Neural progenitor cell (in vitro differentiated cells): Measurements from ENCODE around the gene BCORL1. TPM values are rescaled to one million over a fixed set of nuclear protein-coding genes. Genes with fewer than 3 reads are reported as not detected.

Source experiments
- DNase-seq: peaks from one replicate; pipeline ENCODE4 v3.0.0-alpha.2; 2016; ENCODE audit warnings: low spot score
- H2AFZ ChIP-seq: fragments of 200-600 bp; sonication (generic); replicated peaks from 2 replicates; pipeline ENCODE4 v1.6.1; 2016; ENCODE audit warnings: antibody characterized with exemption
- H3F3A ChIP-seq: fragments of 200-600 bp; sonication (generic); 2 replicates; pipeline ENCODE4 v1.6.1; 2016; ENCODE audit warnings: antibody characterized with exemption, low read depth
- H3K27ac ChIP-seq: fragments of 200-600 bp; sonication (generic); 2 replicates; pipeline ENCODE4 v1.5.1; 2016; ENCODE audit warnings: mild to moderate bottlenecking
- H3K27me3 ChIP-seq: fragments of 200-600 bp; sonication (generic); 2 replicates; pipeline ENCODE4 v1.6.1; 2016; ENCODE audit warnings: mild to moderate bottlenecking, moderate library complexity
- H3K36me3 ChIP-seq: fragments of 200-600 bp; sonication (generic); 2 replicates; pipeline ENCODE4 v1.5.1; 2016
- H3K4me1 ChIP-seq: fragments of 200-600 bp; sonication (generic); 2 replicates; pipeline ENCODE4 v1.6.1; 2016; ENCODE audit warnings: mixed run types
- H3K4me2 ChIP-seq: fragments of 200-600 bp; sonication (generic); 2 replicates; pipeline ENCODE4 v1.6.1; 2016
- H3K4me3 ChIP-seq: fragments of 200-600 bp; sonication (generic); 2 replicates; pipeline ENCODE4 v1.5.1; 2016
- H3K79me2 ChIP-seq: fragments of 200-600 bp; sonication (generic); 2 replicates; pipeline ENCODE4 v1.6.1; 2016; ENCODE audit warnings: low read depth
- H3K9ac ChIP-seq: fragments of 200-600 bp; sonication (generic); 2 replicates; pipeline ENCODE4 v1.6.1; 2016
- H3K9me3 ChIP-seq: fragments of 200-600 bp; sonication (generic); 2 replicates; pipeline ENCODE4 v1.5.1; 2016; ENCODE audit warnings: low read depth
- H4K20me1 ChIP-seq: fragments of 200-600 bp; sonication (generic); 2 replicates; pipeline ENCODE4 v1.6.1; 2016; ENCODE audit warnings: low read depth
- H3K27ac Mint-ChIP-seq: 3 replicates; pipeline ENCODE4 v1.8.0; 2021; ENCODE audit warnings: mixed read lengths
- H3K27me3 Mint-ChIP-seq: 2 replicates; pipeline ENCODE4 v1.8.0; 2022; ENCODE audit warnings: low read depth, mild to moderate bottlenecking, inconsistent platforms, moderate library complexity, mixed read lengths; ENCODE audit not compliant: insufficient read depth
- H3K36me3 Mint-ChIP-seq: 3 replicates; pipeline ENCODE4 v1.8.0; 2021; ENCODE audit warnings: mixed read lengths
- H3K4me1 Mint-ChIP-seq: 3 replicates; pipeline ENCODE4 v1.8.0; 2021; ENCODE audit warnings: mixed read lengths
- H3K4me3 Mint-ChIP-seq: 3 replicates; pipeline ENCODE4 v1.8.0; 2021; ENCODE audit warnings: mild to moderate bottlenecking, moderate library complexity, mixed read lengths
- H3K9me3 Mint-ChIP-seq: 3 replicates; pipeline ENCODE4 v1.8.0; 2020; ENCODE audit warnings: mixed read lengths
- CTCF ChIP-seq: fragments of 200-600 bp; sonication (generic); IDR thresholded peaks from 2 replicates; pipeline ENCODE4 v1.5.1; 2017; ENCODE audit warnings: antibody characterized with exemption, mild to moderate bottlenecking
- EZH2 ChIP-seq: fragments of 200-600 bp; sonication (generic); IDR thresholded peaks from 2 replicates; pipeline ENCODE4 v1.6.1; 2017; ENCODE audit warnings: antibody characterized with exemption, mild to moderate bottlenecking, moderate library complexity
- EZH2phosphoT487 ChIP-seq: fragments of 200-600 bp; sonication (generic); IDR thresholded peaks from 2 replicates; pipeline ENCODE4 v1.6.1; 2017; ENCODE audit warnings: antibody characterized with exemption
- total RNA-seq: library from RNA; depleted of rRNA; stranded (reverse); fragments of >200 nt; gene quantifications from 2 replicates; pipeline ENCODE4 v1.2.3, GENCODE V29; 2015; ENCODE audit warnings: low replicate concordance

Gene BCORL1
- total RNA-seq, 1 donor from 2014 or later: 5.1 TPM

- Histone ChIP-seq H3K27me3 (peaks cover 3% of the 10 kb centered on the region), H3K27ac (no peak overlapping the region), H3K36me3 (no peaks in the 10 kb centered on the region), H3K79me2 (no peaks in the 10 kb centered on the region), H3F3A (peaks cover 13% of the 10 kb centered on the region), H2AFZ (no peak overlapping the region), H3K9ac (no peak overlapping the region), H3K4me2 (no peak overlapping the region), H4K20me1 (peaks cover 15% of the 10 kb centered on the region), H3K4me3 (no peak overlapping the region), H3K4me1 (no peaks in the 10 kb centered on the region), H3K9me3 (no peaks in the 10 kb centered on the region)
- no peak for TF ChIP-seq CTCF
- no peak for TF ChIP-seq EZH2phosphoT487
- no peak for TF ChIP-seq EZH2
- Mint-ChIP-seq H3K9me3 (no peaks in the 10 kb centered on the region), H3K27ac (no peak overlapping the region), H3K4me1 (peaks cover 21% of the 10 kb centered on the region), H3K27me3 (peaks cover 4% of the 10 kb centered on the region), H3K36me3 (peaks cover 36% of the 10 kb centered on the region), H3K4me3 (no peak overlapping the region)
- DNase-seq: no peak
These were observed 73.5 kb downstream of the BCORL1 start for GRCh38 chrX:130055899-130056298.

GRCh38 chrX:130057209-130057608 is 74.8 kb downstream of the BCORL1 start:
- H3K9ac ChIP-seq: no peak overlapping the region
- TF ChIP-seq EZH2 (no peak), CTCF (no peak), EZH2phosphoT487 (no peak)
- no peaks in the 10 kb centered on the region for H3K9me3 Mint-ChIP-seq
- H3K79me2 ChIP-seq: no peaks in the 10 kb centered on the region
- peaks cover 21% of the 10 kb centered on the region for H3K4me1 Mint-ChIP-seq
- H3F3A ChIP-seq: peaks cover 13% of the 10 kb centered on the region
- H3K27me3 ChIP-seq: peaks cover 11% of the 10 kb centered on the region
- no peaks in the 10 kb centered on the region for H3K4me1 ChIP-seq
- H2AFZ ChIP-seq: no peak overlapping the region
- no peak overlapping the region for H3K4me3 ChIP-seq
- no peak overlapping the region for H3K27ac ChIP-seq
- H3K27ac Mint-ChIP-seq: no peak overlapping the region
- peaks cover 15% of the 10 kb centered on the region for H4K20me1 ChIP-seq
- H3K9me3 ChIP-seq: no peaks in the 10 kb centered on the region
- no peak for DNase-seq
- peaks cover 6% of the 10 kb centered on the region for H3K27me3 Mint-ChIP-seq
- no peak overlapping the region for H3K4me2 ChIP-seq
- peaks cover 27% of the 10 kb centered on the region for H3K36me3 Mint-ChIP-seq
- H3K36me3 ChIP-seq: no peaks in the 10 kb centered on the region
- no peak overlapping the region for H3K4me3 Mint-ChIP-seq

- Histone ChIP-seq H3K27ac (no peak overlapping the region), H3F3A (peaks cover 13% of the 10 kb centered on the region), H3K4me2 (no peak overlapping the region), H3K9ac (no peak overlapping the region), H3K4me3 (no peak overlapping the region), H3K9me3 (no peaks in the 10 kb centered on the region), H3K4me1 (no peaks in the 10 kb centered on the region), H3K36me3 (no peaks in the 10 kb centered on the region), H2AFZ (no peak overlapping the region), H4K20me1 (peaks cover 15% of the 10 kb centered on the region), H3K79me2 (no peaks in the 10 kb centered on the region), H3K27me3 (peaks cover 11% of the 10 kb centered on the region)
- peaks cover 21% of the 10 kb centered on the region for H3K4me1 Mint-ChIP-seq
- no peak for TF ChIP-seq EZH2
- no peak for TF ChIP-seq CTCF
- no peak for TF ChIP-seq EZH2phosphoT487
- H3K27me3 Mint-ChIP-seq: peaks cover 6% of the 10 kb centered on the region
- no peaks in the 10 kb centered on the region for H3K9me3 Mint-ChIP-seq
- H3K4me3 Mint-ChIP-seq: peak overlapping the region; percentile 61
- peaks cover 23% of the 10 kb centered on the region for H3K36me3 Mint-ChIP-seq
- DNase-seq: no peak
- H3K27ac Mint-ChIP-seq: no peak overlapping the region
These were observed 76.2 kb downstream of the BCORL1 start for GRCh38 chrX:130058652-130059051.
